ENCODE results near the gene DNAJC22.
"Not testable (repeated sequence)": the region's sequence is repeated elsewhere in the genome, so short reads cannot be mapped to it uniquely, and the experiment has no call there.

DNAJC22 gene

GRCh38 chr12:49331380-49332222, 15.1 kb upstream of the DNAJC22 start:
- no peak for DNase-seq

- DNase-seq = no peak
Measured at GRCh38 chr12:49332441-49332861, 14.2 kb upstream of the DNAJC22 start.

GRCh38 chr12:49332891-49333371, 13.8 kb upstream of the DNAJC22 start:
- DNase-seq = no peak

GRCh38 chr12:49333778-49334177, 12.9 kb upstream of the DNAJC22 start:
- not testable (repeated sequence) for DNase-seq

GRCh38 chr12:49334226-49334625, 12.5 kb upstream of the DNAJC22 start:
- no peak for DNase-seq

- DNase-seq = no peak
Measured at GRCh38 chr12:49334681-49335080, 12.0 kb upstream of the DNAJC22 start.

GRCh38 chr12:49335118-49335954, 11.4 kb upstream of the DNAJC22 start:
- DNase-seq = no peak

GRCh38 chr12:49335955-49336644, 10.6 kb upstream of the DNAJC22 start:
- DNase-seq = no peak

GRCh38 chr12:49336645-49337584, 9.8 kb upstream of the DNAJC22 start, which contains the start of gene C1QL4:
TSS of gene C1QL4 (minus strand) at chr12:49337188. CDS start at chr12:49336477, 711 bp downstream.
- peak; percentile 54 for DNase-seq

GRCh38 chr12:49338830-49339463, 7.7 kb upstream of the DNAJC22 start:
- DNase-seq = no peak

GRCh38 chr12:49339464-49339861, 7.2 kb upstream of the DNAJC22 start:
- DNase-seq = peak; percentile 49

- no peak for DNase-seq
Measured at GRCh38 chr12:49340095-49340870, 6.4 kb upstream of the DNAJC22 start.

GRCh38 chr12:49340971-49341776, 5.5 kb upstream of the DNAJC22 start:
- no peak for DNase-seq

GRCh38 chr12:49341777-49342065, 5.0 kb upstream of the DNAJC22 start:
- DNase-seq = no peak

- DNase-seq = peak; percentile 93
Measured at GRCh38 chr12:49342066-49342913, 4.4 kb upstream of the DNAJC22 start.

- DNase-seq = no peak
Measured at GRCh38 chr12:49342914-49343731, 3.6 kb upstream of the DNAJC22 start.

- DNase-seq = no peak
Measured at GRCh38 chr12:49344486-49345050, 2.1 kb upstream of the DNAJC22 start.
